NCI-H2196 (cell line): Measurements from ENCODE around the gene CLASP1.
"Not testable (repeated sequence)": the region's sequence is repeated elsewhere in the genome, so short reads cannot be mapped to it uniquely, and the experiment has no call there.

Experiments
- DNase-seq: peaks from one replicate; lab custom pipeline; 2025; ENCODE audit not compliant: unreplicated experiment; lab: John Stamatoyannopoulos, UW

The CLASP1 gene

DNA sequence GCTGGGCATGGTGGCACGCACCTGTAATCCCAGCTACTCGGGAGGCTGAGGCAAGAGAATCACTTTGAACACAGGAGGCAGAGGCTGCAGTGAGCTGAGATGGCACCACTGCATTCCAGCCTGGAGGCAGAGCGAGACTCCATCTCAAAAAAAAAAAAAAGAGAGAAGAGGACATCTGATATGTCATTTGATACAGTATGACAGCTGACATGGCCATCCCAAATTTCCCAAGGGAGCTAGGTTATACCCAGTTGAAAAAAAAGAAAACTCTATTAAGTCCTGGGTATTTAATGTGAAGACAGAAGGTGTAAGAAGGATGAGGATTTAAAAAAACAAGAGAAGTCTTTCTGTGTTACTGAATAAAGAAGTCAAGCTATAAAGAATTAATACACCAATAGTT, 23.3 kb downstream of the CLASP1 start:
- no peak for DNase-seq

- DNase-seq: no peak
Measured at GRCh38 chr2:121617042-121617599, 32.1 kb downstream of the CLASP1 start.

- DNase-seq: no peak
Measured at GRCh38 chr2:121613774-121614173, 35.5 kb downstream of the CLASP1 start.

DNA sequence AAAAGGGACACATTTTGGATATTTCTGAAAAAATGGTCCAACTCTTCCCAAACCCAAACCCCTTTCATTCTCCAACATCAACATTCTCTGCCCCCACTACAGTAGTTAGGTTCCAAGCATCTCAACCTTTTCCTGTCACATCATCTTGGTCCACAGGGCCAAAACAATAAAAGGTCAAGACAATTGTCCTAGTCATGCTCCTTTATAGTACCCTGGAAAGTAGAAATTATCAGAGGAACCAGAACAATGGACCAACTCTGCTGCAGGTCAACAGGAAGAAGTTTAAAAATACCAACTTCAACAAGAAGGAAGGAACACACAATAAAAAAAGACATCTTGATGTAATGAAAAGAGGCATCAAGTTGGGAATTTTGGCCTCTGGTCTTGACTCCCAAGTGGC, 36.1 kb downstream of the CLASP1 start:
- no peak for DNase-seq

GRCh38 chr2:121611730-121612705, 37.2 kb downstream of the CLASP1 start:
- DNase-seq: no peak

DNA sequence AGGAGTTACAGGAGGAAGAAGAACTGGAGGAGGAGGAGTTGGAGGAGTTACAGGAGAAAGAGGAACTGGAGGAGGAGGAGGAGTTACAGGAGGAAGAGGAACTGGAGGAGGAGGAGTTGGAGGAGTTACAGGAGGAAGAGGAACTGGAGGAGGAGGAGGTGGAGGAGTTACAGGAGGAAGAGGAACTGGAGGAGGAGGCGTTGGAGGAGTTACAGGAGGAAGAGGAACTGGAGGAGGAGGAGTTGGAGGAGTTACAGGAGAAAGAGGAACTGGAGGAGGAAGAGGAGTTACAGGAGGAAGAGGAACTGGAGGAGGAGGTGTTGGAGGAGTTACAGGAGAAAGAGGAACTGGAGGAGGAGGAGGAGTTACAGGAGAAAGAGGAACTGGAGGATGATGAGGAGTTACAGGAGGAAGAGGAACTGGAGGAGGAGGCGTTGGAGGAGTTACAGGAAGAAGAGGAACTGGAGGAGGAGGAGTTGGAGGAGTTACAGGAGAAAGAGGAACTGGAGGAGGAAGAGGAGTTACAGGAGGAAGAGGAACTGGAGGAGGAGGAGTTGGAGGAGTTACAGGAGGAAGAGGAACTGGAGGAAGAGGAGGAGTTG, 38.1 kb downstream of the CLASP1 start:
- DNase-seq: not testable (repeated sequence)

DNA sequence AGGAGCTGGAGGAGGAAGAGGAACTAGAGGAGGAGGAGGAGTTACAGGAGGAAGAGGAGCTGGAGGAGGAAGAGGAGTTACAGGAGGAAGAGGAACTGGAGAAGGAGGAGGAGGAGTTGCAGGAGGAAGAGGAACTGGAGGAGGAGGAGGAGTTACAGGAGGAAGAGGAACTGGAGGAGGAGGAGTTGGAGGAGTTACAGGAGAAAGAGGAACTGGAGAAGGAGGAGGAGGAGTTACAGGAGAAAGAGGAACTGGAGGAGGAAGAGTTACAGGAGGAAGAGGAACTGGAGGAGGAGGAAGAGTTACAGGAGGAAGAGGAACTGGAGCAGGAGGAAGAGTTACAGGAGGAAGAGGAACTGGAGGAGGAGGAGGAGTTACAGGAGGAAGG, 38.8 kb downstream of the CLASP1 start:
- DNase-seq: not testable (repeated sequence)

- DNase-seq: no peak
Measured at GRCh38 chr2:121608967-121609366, 40.3 kb downstream of the CLASP1 start.

- no peak for DNase-seq
Measured at GRCh38 chr2:121608367-121608766, 40.9 kb downstream of the CLASP1 start.

DNA sequence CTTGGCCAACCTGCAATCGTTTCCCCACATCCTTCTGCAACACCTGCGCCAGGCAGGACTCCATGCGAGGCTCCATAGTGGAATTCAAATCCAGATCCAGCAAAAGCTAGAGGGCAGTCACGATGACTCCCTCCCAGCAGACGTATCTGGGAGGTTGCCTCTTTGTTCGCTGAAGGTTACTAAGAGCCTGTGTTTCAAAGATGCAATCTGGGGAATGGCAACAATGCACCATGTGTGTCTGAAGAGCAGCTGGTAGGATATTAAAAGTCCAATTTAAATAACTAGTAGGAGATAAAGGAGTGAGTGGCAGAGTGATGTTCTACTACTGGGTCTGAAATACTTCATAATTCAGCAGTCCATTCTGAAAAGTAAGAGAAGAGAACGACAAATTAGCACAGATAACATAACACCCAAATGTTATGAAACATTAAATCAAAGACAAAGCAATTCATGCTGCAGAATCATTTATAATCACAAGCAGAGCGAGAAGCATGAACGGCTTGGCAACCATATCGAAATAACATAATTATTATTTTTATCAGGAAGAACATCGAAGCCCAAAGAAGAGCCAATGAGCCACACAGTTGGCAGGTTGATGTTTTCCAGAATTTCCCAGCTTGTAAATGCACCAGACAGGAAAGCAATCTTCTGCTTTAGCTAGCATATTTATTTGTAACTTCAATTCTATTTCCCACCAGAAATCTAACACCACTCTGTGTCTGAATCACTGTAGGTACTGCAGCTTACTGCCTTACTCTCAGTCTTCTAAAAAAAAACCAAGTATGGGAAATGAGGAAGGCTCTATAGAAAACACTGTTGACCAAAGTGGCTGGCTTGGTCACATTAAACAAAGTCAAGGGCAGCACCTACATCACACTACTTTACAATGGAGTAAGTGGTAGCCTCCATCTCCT, 43.2 kb downstream of the CLASP1 start:
- no peak for DNase-seq

GRCh38 chr2:121603185-121603584, 46.1 kb downstream of the CLASP1 start:
- DNase-seq: no peak

- no peak for DNase-seq
Measured at GRCh38 chr2:121599963-121600651, 49.2 kb downstream of the CLASP1 start.

- DNase-seq: no peak
Measured at GRCh38 chr2:121598087-121598486, 51.2 kb downstream of the CLASP1 start.

DNA sequence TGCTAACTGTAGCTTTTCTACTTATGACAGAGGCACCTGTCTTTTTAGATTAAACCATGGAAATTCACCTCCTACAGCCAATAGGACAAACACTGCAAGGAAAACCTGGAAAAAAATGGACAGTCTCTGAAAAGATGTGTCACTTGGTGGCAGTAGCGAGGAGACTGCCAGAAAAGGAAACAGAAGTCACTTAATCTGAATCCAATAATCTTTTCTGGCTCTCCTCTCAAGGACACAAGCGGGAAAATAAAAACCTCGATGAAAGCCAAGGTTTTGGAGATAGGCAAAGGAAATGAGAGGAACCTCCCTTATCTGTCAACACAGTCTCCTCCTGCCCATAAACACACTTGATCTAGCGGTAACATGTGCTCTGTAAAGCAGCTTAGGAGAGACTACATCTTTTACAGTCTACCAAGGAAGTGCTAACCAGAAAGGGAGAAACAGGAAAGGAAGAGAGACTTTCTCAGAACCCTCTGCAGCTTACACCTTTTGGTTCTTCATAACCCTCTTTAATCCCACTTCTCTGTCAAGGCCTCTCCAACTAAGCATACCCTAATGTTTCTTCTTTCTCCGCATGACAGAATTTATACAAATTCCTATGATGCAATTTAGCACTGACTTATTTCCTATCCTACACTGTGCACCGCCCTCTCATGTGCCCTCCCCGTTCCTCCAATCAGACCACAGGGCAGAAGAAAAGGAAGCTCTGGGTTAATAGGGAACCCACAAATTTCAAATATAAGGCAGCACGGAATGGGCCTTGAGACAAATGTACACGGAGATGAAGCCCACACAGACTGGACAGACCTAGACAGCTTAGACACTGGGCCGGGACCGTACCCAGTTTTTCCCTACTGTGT, 52.8 kb downstream of the CLASP1 start:
- peak; percentile 52 for DNase-seq

DNA sequence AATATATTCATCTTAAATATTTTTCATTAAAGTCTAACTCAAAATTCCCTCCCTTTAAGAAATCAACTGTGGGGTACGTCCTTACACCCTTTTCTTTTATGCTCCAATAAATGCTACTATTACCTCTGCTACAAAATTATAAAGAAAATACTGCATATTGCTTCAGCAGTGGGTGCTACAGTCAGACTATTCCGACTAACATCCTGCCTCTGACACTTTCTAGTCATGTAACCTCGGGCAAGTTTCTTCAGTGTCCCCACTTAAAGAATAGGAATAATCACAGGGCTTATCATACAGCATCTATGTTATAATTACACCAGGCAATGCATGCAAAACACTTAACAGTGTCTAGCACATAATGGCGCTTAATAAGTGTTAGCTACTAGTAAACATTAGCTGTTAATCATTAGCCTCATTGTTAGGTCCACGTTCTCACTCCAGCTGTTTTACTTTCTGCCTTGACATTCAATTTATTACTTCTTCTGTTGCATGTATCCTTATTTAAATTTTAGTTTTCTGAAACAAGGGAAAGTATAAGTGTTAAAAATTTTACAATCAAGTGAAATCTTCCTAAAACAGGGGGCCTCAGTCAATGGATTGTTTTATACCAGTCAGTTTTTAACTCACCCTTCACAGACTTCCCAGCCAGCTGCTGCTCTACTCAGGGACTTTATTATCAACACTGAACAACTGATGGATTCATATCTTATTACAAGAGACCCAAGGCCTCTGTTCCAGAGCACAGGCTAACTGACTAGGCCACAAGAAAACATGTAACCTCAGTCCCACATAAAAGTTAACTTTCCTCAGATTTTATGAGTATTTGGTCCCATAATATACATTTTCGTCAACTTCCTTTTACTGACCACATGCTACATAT, 54.0 kb downstream of the CLASP1 start:
- DNase-seq: no peak

GRCh38 chr2:121591199-121591598, 58.1 kb downstream of the CLASP1 start:
- no peak for DNase-seq

- DNase-seq: no peak
Measured at GRCh38 chr2:121588357-121588756, 60.9 kb downstream of the CLASP1 start.

- no peak for DNase-seq
Measured at GRCh38 chr2:121587131-121587530, 62.1 kb downstream of the CLASP1 start.

GRCh38 chr2:121584741-121585140, 64.5 kb downstream of the CLASP1 start:
- DNase-seq: no peak
